Endothelial cell of umbilical vein (primary cell): ENCODE results near the gene PCBP4. TPM values are rescaled to one million over a fixed set of nuclear protein-coding genes. Genes with fewer than 3 reads are reported as not detected.

Experiments
- BruUV-seq: library from RNA; stranded (reverse); fragments of 400-500 nt; replicated peaks from 2 replicates; lab custom pipeline; 2021; lab: Mats Ljungman, UMichigan
- CTCF ChIA-PET: fragments of 300-600, 350-600 bp; sonication (Branson Sonifier 250); formaldehyde crosslinking; loops from one replicate; lab custom pipeline; 2021; ENCODE audit warnings: antibody characterized with exemption, inconsistent platforms; lab: Charles Lee
- POLR2A ChIA-PET: fragments of 300-600, 350-600 bp; sonication (Branson Sonifier 250); formaldehyde crosslinking; loops from one replicate; lab custom pipeline; 2021; ENCODE audit warnings: antibody characterized with exemption, inconsistent platforms; lab: Charles Lee
- DNase-seq: peaks from one replicate; pipeline ENCODE4 v3.0.0-alpha.2; 2011; ENCODE audit warnings: low read depth, low spot score
- FAIRE-seq: peaks from 2 replicates; lab custom pipeline; 2011; peaks lifted over from hg19 to GRCh38; lab: Jason Lieb, UNC
- H2AFZ ChIP-seq: 2 replicates; pipeline ENCODE4 v1.6.0; 2012; ENCODE audit warnings: low read depth, low read length, control low read depth, inconsistent platforms
- H3K27ac ChIP-seq: 2 replicates; pipeline ENCODE4 v1.5.1; 2011; ENCODE audit warnings: low read depth, mild to moderate bottlenecking, control low read depth, low read length, moderate library complexity; ENCODE audit not compliant: insufficient read depth
- H3K27me3 ChIP-seq, 2 experiments: 2 replicates each; pipeline versions ENCODE4 v1.6.0 to v1.6.1; 2011; ENCODE audit warnings: low read length in 2 of 2, mixed read lengths in 1 of 2; ENCODE audit not compliant: control insufficient read depth in 2 of 2, insufficient read depth in 2 of 2
- H3K36me3 ChIP-seq, 2 experiments: 2 replicates in 1 of 2; 3 replicates in 1 of 2; pipeline ENCODE4 v1.5.1; 2011; ENCODE audit warnings: low read length in 2 of 2, mild to moderate bottlenecking in 1 of 2, moderate library complexity in 1 of 2; ENCODE audit not compliant: control insufficient read depth in 2 of 2, insufficient read depth in 2 of 2; ENCODE audit errors: extremely low read depth in 1 of 2
- H3K4me1 ChIP-seq: 3 replicates; pipeline ENCODE4 v1.5.1; 2011; ENCODE audit warnings: mild to moderate bottlenecking, low read length; ENCODE audit not compliant: control insufficient read depth, insufficient read depth; ENCODE audit errors: extremely low read depth
- H3K4me2 ChIP-seq: 2 replicates; pipeline ENCODE4 v1.6.1; 2011; ENCODE audit warnings: low read length, control low read depth, mixed read lengths; ENCODE audit not compliant: insufficient read depth
- H3K4me3 ChIP-seq, 3 experiments: fragments of 200-600 bp in 1 of 3; sonication (generic), shearing (Covaris generic) in 1 of 3; replicated peaks in 1 of 3; 2 replicates each; pipeline ENCODE4 v1.5.1; 2011 to 2016; ENCODE audit warnings: control low read depth in 3 of 3, low read length in 3 of 3, mild to moderate bottlenecking in 2 of 3, inconsistent platforms in 1 of 3, low read depth in 1 of 3, moderate library complexity in 1 of 3; ENCODE audit not compliant: insufficient read depth in 1 of 3
- H3K79me2 ChIP-seq: 2 replicates; pipeline ENCODE4 v1.6.0; 2012; ENCODE audit warnings: low read length, inconsistent platforms; ENCODE audit not compliant: control insufficient read depth, insufficient read depth
- H3K9ac ChIP-seq: replicated peaks from 2 replicates; pipeline ENCODE3; 2011; ENCODE audit warnings: low read length, control low read depth; ENCODE audit not compliant: insufficient read depth; ENCODE audit errors: extremely low read depth
- H3K9me1 ChIP-seq: replicated peaks from 3 replicates; pipeline ENCODE4 v1.6.0; 2011; ENCODE audit warnings: mild to moderate bottlenecking, low read length; ENCODE audit not compliant: control insufficient read depth, insufficient read depth; ENCODE audit errors: extremely low read depth
- H3K9me3 ChIP-seq: replicated peaks from 2 replicates; pipeline ENCODE4 v1.5.1; 2012; ENCODE audit warnings: low read length, inconsistent platforms; ENCODE audit not compliant: control insufficient read depth, insufficient read depth
- H4K20me1 ChIP-seq: replicated peaks from 2 replicates; pipeline ENCODE3; 2011; ENCODE audit warnings: mild to moderate bottlenecking, low read length; ENCODE audit not compliant: control insufficient read depth, insufficient read depth; ENCODE audit errors: extremely low read depth
- EZH2 ChIP-seq: IDR thresholded peaks from 2 replicates; pipeline ENCODE4 v1.6.1; 2012; ENCODE audit warnings: borderline replicate concordance, low read depth, mild to moderate bottlenecking, moderate library complexity, low read length, inconsistent platforms; ENCODE audit not compliant: severe bottlenecking
- FOS ChIP-seq: IDR thresholded peaks from 2 replicates; pipeline ENCODE4 v1.6.1; 2011; ENCODE audit warnings: mild to moderate bottlenecking, low read length, moderate library complexity, borderline replicate concordance; ENCODE audit not compliant: insufficient read depth
- JUN ChIP-seq: IDR thresholded peaks from 2 replicates; pipeline ENCODE4 v1.6.1; 2011; ENCODE audit warnings: borderline replicate concordance, low read depth; ENCODE audit not compliant: insufficient read length, insufficient read depth
- POLR2A ChIP-seq: IDR thresholded peaks from 2 replicates; pipeline ENCODE4 v1.6.1; 2012; ENCODE audit warnings: low read depth, mild to moderate bottlenecking, control low read depth, low read length
- POLR2AphosphoS5 ChIP-seq: IDR thresholded peaks from 2 replicates; pipeline ENCODE4 v1.6.1; 2012; ENCODE audit warnings: low read depth, mild to moderate bottlenecking, control low read depth, low read length, moderate library complexity; ENCODE audit not compliant: insufficient read depth
- dilution Hi-C: fragments of 300-500 bp; cut with MboI; formaldehyde crosslinking; loops from one replicate; pipeline ENCODE4 v1.15.0; 2019; ENCODE audit warnings: low sequenced_read_pairs; ENCODE audit not compliant: extremely low pct_ligation_motif_present
- intact Hi-C: fragments of 100-400 bp; cut with micrococcal nuclease; formaldehyde crosslinking; loops from one replicate; pipeline ENCODE4 v1.10.0; 2022
- polyA plus RNA-seq, 4 experiments: library from polyadenylated mRNA; depleted of rRNA in 3 of 4; stranded (reverse) in 3 of 4; unstranded in 1 of 4; fragments of >200 nt; gene quantifications; 2 replicates each; pipeline versions ENCODE4 v1.2.1 to v1.2.3, GENCODE V29; 2011 to 2012; ENCODE audit warnings: missing spikeins in 1 of 4
- total RNA-seq: library from RNA; stranded (reverse); gene quantifications from 2 replicates; pipeline ENCODE4 v1.2.3, GENCODE V29; 2021

Gene PCBP4
- total and polyA plus RNA-seq, 2 donors (not counting 3 experiments of a cell fraction or from before 2014, with no cell fraction given) = 46.5 to 63.1 TPM

GRCh38 chr3:51944451-51945021 is 22.7 kb downstream of the PCBP4 start:
- dilution Hi-C loops (no loop called here), intact Hi-C loops (loop anchor here (5.0 to 10.0 kb wide), 2 partner anchors 442 to 560 kb away; partner anchors contain the start of genes DCAF1 and MANF)
- no peaks in the 10 kb centered on the region for H3K36me3 ChIP-seq
- POLR2A ChIA-PET = no interaction called here
- peaks cover 21% of the 10 kb centered on the region for H3K4me1 ChIP-seq
- H3K9ac ChIP-seq = no peak overlapping the region
- no peaks in the 10 kb centered on the region for H3K9me3 ChIP-seq
- H3K9me1 ChIP-seq = no peaks in the 10 kb centered on the region
- DNase-seq (no peak), FAIRE-seq (no peak)
- peaks cover 13% of the 10 kb centered on the region for H3K79me2 ChIP-seq
- H3K27me3 ChIP-seq = no peaks in the 10 kb centered on the region
- BruUV-seq = no TSS peak
- H3K4me2 ChIP-seq = no peak overlapping the region
- no peak overlapping the region for H3K4me3 ChIP-seq
- TF ChIP-seq POLR2AphosphoS5 (no peak), EZH2 (no peak), FOS (no peak), POLR2A (no peak), JUN (no peak)
- H4K20me1 ChIP-seq = no peaks in the 10 kb centered on the region
- CTCF ChIA-PET = no interaction called here
- H3K27ac ChIP-seq = no peak overlapping the region
- H2AFZ ChIP-seq = no peak overlapping the region
